ENCODE data around the gene NKAIN4.

DNA sequence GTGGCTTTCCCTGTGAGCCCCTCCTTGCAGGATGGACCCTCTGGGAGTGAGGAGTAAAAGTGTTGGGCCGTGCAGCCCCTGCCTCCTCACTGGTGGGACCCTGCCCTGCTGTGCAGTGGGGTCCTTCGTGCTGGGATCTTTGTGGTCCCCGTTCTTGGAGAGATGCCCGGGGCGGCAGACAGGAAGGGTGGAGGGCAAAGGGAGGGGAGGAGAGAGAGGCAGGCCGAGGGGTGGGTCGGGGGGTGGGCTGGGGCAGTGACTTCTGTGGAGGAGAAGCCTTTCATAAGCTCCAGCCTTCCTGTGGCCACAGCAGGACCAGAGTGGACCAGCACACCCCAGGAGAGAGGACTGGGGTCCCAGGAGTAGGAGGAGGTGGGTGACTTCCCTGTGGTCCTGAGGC lies 38.6 kb upstream of the NKAIN4 start, which contains the start of gene COL20A1:
- TF ChIP-seq CTCF (IDR thresholded peaks at IDR 0.05; ENCODE audit: low read depth, low read length, poor library complexity, severe bottlenecking) (no peak), EZH2phosphoT487 (IDR thresholded peaks at IDR 0.05; ENCODE audit: borderline replicate concordance, low read length) (no peak)

Measured in DOHH2 (cell line).